Measurements from ENCODE around the gene LYSMD3.

Gene LYSMD3

GRCh38 chr5:90472783-90473395, 56.5 kb downstream of the LYSMD3 start:
- H3K4me3 ChIP-seq (replicated peaks in 1 of 2; ENCODE audit: low read depth in 2 of 2, low read length in 2 of 2): peak overlapping the region; percentile 88 to 92
- TF ChIP-seq CTCF (IDR thresholded peaks at IDR 0.05; ENCODE audit: low read depth, low read length): no peak
- no peak for DNase-seq (ENCODE audit: low read depth in 2 of 2)

Measured in cardiac fibroblast (primary cell).